ENCODE data around the gene OPTC.
A peak's percentile ranks its signal among the peaks of the same experiment; 100 is the strongest.
"Not testable (repeated sequence)": the region's sequence is repeated elsewhere in the genome, so short reads cannot be mapped to it uniquely, and the experiment has no call there.

The OPTC gene, protein sequence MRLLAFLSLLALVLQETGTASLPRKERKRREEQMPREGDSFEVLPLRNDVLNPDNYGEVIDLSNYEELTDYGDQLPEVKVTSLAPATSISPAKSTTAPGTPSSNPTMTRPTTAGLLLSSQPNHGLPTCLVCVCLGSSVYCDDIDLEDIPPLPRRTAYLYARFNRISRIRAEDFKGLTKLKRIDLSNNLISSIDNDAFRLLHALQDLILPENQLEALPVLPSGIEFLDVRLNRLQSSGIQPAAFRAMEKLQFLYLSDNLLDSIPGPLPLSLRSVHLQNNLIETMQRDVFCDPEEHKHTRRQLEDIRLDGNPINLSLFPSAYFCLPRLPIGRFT

GRCh38 chr1:203493901-203494300 is at the start of gene OPTC:
Gene OPTC, plus strand, starts transcription at chr1:203494153. Its CDS starts 1,853 bp downstream, at chr1:203496006.
- no peak for DNase-seq

GRCh38 chr1:203444171-203444576 is 49.8 kb upstream of the OPTC start:
- DNase-seq = no peak

GRCh38 chr1:203447151-203447550 is 46.8 kb upstream of the OPTC start:
- DNase-seq = no peak

DNA sequence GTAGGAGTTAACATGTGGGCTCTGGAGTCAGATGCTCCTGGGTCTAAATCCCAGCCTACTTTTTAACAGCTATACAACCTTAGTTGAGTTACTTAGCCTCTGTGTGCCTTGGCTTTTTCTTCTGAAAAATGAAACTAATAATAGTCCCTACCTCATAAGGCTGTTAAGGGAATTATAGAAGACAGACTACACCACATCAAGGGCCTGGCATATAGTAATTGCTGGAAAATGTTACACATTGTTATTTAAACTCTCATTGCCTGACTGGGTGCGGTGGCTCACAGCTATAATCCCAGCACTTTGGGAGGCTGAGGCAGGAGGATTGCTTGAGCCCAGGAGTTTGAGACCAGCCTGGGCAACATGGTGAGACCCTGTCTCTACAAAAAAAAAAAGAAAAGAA is 46.4 kb upstream of the OPTC start:
- not testable (repeated sequence) for DNase-seq

DNA sequence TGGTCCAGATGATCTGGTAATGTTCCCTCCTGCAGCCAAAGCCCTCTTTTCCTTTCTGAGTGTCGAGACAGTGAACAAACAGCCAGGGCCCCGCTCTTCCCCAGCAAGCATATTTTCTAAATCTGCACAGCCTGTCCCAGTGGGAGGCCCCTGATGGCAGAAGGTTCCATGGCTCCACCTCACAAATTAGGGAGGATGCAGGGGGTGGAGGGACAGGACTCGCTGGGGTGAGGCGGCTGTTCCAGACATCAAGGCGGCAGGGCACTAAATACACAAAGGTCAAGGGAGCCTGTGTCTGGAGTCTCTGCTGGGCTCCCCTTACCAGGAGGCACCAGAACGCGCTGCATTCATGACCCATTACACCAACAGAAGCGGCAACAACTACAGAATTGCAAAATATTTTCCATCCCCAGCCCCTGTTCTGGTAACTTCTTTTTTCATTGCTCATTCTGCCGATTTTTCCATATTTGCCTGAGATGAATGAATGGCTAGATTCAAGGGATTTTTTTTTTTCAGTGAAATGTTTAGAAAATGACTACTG is 45.4 kb upstream of the OPTC start:
- DNase-seq = no peak

DNA sequence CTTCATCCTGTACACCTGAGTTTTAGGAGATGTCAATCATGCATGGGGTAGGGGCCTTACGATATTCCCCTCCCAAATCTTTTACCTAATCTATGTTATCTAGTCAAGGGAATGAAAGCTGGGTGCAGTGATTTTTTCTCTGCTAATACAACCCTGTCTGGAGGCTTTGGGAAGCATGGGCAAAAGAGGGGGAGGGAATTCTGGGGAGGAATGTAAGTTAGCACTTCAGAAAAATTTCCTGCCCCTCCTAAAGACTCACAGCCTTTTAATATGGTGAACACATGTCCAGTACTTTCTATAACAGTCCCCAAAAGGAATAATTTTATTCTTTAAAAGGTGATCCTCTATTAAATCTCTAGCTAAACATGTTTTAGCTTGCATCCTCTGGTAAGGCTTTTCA is 44.0 kb upstream of the OPTC start:
- DNase-seq = no peak

GRCh38 chr1:203450479-203451149 is 43.3 kb upstream of the OPTC start:
- DNase-seq = no peak

GRCh38 chr1:203451836-203452784 is 41.8 kb upstream of the OPTC start:
- no peak for DNase-seq

GRCh38 chr1:203453016-203453415 is 40.9 kb upstream of the OPTC start:
- no peak for DNase-seq

DNA sequence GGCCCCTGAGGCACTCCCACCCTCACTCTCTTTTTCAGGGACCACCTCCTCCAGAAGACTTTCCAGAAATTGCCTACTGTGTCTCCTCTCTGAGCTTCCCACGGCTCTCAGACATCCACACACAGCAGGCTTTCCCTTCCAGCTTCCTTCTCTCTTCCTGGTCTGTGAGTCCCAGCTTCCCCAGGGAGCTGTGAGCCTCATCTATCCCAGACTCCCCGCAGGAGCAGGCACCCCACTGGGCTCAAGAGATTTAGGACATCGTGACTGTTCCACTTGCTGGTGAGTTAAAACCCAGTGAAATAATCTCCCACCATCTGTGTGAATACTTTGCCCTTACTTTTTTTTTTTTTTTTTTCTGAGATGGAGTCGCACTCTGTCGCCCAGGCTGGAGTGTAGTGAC is 40.3 kb upstream of the OPTC start:
- DNase-seq = no peak

DNA sequence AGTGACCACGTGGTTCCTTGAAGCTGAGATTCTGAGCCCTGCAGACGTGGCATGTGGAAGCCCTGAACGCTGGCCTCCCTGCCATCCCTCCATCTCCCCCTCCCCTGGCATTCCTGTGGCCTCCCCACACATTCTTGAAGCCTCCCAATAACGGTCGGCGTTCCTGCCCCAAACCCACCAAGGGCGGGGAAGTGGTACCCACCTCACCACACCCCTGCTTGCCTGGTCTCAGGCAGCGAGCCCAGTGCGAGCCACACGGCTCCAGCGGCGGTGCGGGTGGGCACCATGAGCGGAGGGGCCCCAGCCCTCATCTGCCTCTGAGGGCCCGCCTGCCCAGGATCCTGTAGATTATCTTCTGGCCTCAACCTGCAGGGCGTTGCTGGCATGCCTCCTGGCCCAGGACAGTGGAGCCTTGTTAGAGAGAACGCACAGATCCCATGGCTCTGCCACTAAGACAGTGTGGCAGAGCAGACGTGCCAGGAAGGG is 38.9 kb upstream of the OPTC start:
- peak; percentile 36 for DNase-seq

- no peak for DNase-seq
These were observed 38.2 kb upstream of the OPTC start for GRCh38 chr1:203455706-203456105.

GRCh38 chr1:203456577-203456976 is 37.4 kb upstream of the OPTC start:
- no peak for DNase-seq

GRCh38 chr1:203458078-203458477 is 35.9 kb upstream of the OPTC start:
- DNase-seq = no peak

- no peak for DNase-seq
These were observed 34.2 kb upstream of the OPTC start for GRCh38 chr1:203459671-203460201.

DNA sequence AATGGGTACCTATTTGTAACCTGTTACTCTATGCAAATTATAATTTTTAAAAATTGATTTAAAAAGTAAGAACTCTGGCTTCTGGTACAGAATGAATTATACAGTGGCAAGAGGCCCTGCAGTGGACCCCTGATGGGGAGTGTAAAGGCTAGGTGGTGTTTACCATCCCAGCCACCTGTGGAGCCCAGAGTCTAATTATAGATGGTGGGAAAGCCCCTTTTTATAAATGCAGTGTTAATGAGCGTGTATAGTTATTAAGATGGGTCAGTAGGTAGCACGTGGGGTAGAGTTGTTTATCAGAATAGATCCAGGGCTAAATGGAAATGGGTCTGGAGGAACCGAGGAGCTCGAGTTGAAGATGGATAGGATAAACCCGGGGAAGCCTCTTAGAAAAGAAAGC is 32.2 kb upstream of the OPTC start:
- DNase-seq = no peak

GRCh38 chr1:203462143-203462542 is 31.8 kb upstream of the OPTC start:
- no peak for DNase-seq

DNA sequence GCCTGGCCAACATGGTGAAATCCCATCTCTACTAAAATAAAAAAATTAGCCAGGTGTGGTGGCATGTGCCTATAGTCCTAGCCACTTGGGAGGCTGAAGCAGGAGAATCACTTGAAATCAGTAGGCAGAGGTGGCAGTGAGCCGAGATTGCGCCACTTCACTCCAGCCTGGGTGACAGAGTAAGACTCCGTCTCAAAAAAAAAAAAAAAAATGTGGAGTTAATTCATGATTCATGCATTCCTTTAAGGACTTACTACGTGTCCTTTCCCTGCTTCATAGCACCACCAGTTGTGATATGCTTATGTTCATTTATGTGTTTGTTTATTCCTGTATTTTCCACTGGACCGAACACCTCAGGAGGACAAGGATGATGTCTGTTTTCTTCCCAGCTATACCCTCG is 31.1 kb upstream of the OPTC start:
- DNase-seq = peak; percentile 84

DNA sequence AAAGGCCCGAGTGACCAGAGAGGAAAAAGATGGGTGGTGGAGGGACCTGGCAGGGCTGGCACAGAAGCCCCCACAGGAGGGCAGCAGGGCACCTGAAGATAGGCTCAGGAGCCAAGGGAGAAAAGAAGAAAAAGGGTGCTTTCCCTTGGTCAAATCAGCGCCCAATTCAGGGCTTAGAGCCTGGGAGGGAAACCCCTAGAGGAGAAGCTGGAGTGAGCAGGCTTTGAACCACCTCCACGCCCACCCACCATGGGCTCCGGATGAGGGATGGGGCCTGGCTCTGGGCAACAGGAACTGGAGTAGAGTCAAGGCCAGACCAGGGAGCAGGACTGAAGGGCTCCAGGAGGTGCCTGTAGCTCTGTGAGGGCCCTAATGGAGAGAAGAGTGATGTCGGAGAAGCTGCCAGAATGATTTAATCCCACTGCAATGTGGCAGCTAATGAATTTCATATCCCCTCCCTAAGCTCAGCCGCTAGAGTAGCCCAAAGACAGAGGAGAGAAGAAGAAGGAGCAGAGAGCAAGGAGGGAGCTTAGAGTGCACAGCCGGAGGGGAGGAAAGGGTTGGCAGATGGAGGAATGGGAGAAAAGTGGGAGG is 30.4 kb upstream of the OPTC start:
- peak; percentile 70 for DNase-seq

DNA sequence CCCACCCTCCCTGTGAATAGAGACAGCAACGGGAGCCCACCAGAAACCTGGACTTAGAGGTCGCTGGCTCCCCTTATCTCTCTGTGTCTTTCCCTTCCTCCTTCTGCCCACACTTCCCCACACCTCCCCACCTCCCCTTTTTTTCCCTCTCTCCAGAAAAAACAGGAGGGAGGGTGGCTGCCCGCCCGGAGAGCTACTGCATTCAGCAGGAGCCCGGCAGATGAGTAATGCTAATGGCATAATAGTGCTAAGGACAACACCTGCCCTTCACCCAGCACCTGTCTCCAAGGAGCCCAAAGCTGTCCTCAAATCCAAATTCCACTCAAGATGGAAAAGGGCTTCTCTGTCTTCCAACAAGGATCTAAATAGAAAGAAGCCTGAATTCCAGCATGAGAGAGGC is 29.7 kb upstream of the OPTC start:
- DNase-seq = peak; percentile 34

GRCh38 chr1:203464743-203465142 is 29.2 kb upstream of the OPTC start:
- no peak for DNase-seq

DNA sequence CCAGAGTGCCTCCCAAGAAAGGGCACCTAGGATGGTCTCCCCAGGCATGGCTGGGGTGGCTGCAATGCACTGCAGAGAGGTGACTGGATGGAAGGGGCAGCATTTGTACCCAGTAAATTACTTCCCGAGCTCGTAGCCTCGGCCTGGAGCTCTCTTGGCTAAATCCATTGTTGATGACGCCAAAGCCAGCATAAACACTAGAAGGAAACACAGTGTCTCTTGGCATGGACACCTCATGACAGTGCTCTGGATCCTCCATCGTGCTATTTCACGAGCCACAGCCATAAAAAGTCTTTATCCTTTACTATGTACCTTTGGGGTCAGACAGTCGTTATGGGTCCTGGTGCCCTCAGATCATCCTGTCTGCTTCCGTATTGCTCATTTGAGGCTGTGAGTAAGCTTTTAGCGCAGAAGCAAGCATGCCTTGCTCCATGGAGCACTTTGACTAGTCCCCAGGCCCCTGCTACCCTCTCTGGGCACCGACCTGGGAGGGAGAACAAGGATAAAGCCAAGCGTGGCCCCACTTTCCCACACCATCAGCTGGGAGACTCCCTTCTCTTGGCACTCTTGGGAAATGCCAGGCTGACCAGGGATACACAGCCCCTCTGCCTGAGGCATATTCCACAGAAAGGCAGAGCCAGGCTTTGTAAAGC is 28.7 kb upstream of the OPTC start:
- DNase-seq = no peak

Data from EL (cell line).